Measurements from ENCODE around the gene RNF212. TPM values are rescaled to one million over a fixed set of nuclear protein-coding genes. Genes with fewer than 3 reads are reported as not detected.

RNF212 gene
- total and polyA plus RNA-seq, 2 donors (not counting 3 experiments of a cell fraction or from before 2014, with no cell fraction given): 2.3 to 2.8 TPM

- H3K9me3 ChIP-seq (replicated peaks; ENCODE audit: control insufficient read depth, insufficient read depth, low read length): no peaks in the 10 kb centered on the region
- FAIRE-seq (peak; percentile 99), DNase-seq (ENCODE audit: low read depth, low spot score) (peak; percentile 98)
- H3K36me3 ChIP-seq (ENCODE audit: control insufficient read depth in 2 of 2, extremely low read depth in 1 of 2, insufficient read depth in 2 of 2, low read length in 2 of 2): no peaks in the 10 kb centered on the region
- H3K27me3 ChIP-seq (ENCODE audit: control insufficient read depth in 2 of 2, insufficient read depth in 2 of 2, low read length in 2 of 2): no peaks in the 10 kb centered on the region
- H4K20me1 ChIP-seq (replicated peaks; ENCODE audit: control insufficient read depth, extremely low read depth, insufficient read depth, low read length): no peaks in the 10 kb centered on the region
- TF ChIP-seq POLR2A (IDR thresholded peaks at IDR 0.05; ENCODE audit: low read depth, low read length) (peak; percentile 62), JUN (IDR thresholded peaks at IDR 0.05; ENCODE audit: borderline replicate concordance, insufficient read depth, insufficient read length, low read depth) (peak; percentile 99), MYC (IDR thresholded peaks at IDR 0.05; ENCODE audit: low read depth, low read length) (peak; percentile 72), MAX (IDR thresholded peaks at IDR 0.05; ENCODE audit: insufficient read depth, insufficient read length) (peak; percentile 83), CTCF (IDR thresholded peaks at IDR 0.05; ENCODE audit: extremely low read depth in 1 of 2, insufficient read depth in 1 of 2, low read depth in 1 of 2, low read length in 2 of 2) (no peak), FOS (IDR thresholded peaks at IDR 0.05; ENCODE audit: borderline replicate concordance, insufficient read depth, low read length) (peak; percentile 100), GATA2 (IDR thresholded peaks at IDR 0.05; ENCODE audit: insufficient read depth, insufficient read length, low read depth, low read length) (no peak), POLR2AphosphoS5 (IDR thresholded peaks at IDR 0.05; ENCODE audit: insufficient read depth, low read depth, low read length) (peak; percentile 96), EZH2 (IDR thresholded peaks at IDR 0.05; ENCODE audit: borderline replicate concordance, low read depth, low read length, severe bottlenecking) (no peak)
- H3K27ac ChIP-seq (ENCODE audit: insufficient read depth, low read depth, low read length): peak overlapping the region; percentile 85
- H3K4me2 ChIP-seq (ENCODE audit: insufficient read depth, low read length): peak overlapping the region; percentile 13
- ChIA-PET POLR2A (interaction anchor here (0.5 kb wide), 1 partner anchor 109 kb away, joined by 19 read pairs; no protein-coding TSS in a partner anchor), CTCF (interaction anchor here (1.2 to 1.9 kb wide), 3 partner anchors 10 to 190 kb away, joined by 3 to 11 read pairs (median 4); no protein-coding TSS in a partner anchor)
- H3K4me3 ChIP-seq (replicated peaks in 1 of 3; ENCODE audit: insufficient read depth in 1 of 3, low read depth in 1 of 3, low read length in 3 of 3): no peak overlapping the region
- H3K79me2 ChIP-seq (ENCODE audit: control insufficient read depth, insufficient read depth, low read length): no peaks in the 10 kb centered on the region
- peak overlapping the region; percentile 54 for H3K9ac ChIP-seq (replicated peaks; ENCODE audit: extremely low read depth, insufficient read depth, low read length)
- peaks cover 30% of the 10 kb centered on the region for H3K4me1 ChIP-seq (ENCODE audit: control insufficient read depth, extremely low read depth, insufficient read depth, low read length)
- TSS peak; percentile 94 for BruUV-seq (replicated peaks)
- dilution Hi-C loops (cut with MboI; ENCODE audit: extremely low pct_ligation_motif_present, low sequenced_read_pairs) (no loop called here), intact Hi-C loops (cut with micrococcal nuclease) (loop anchor here (1.0 to 2.0 kb wide), 2 partner anchors 32 to 111 kb away; partner anchors contain the start of genes GAK and TMEM175)
- no peaks in the 10 kb centered on the region for H3K9me1 ChIP-seq (replicated peaks; ENCODE audit: control insufficient read depth, extremely low read depth, insufficient read depth, low read length)
- peak overlapping the region; percentile 27 for H2AFZ ChIP-seq (ENCODE audit: low read depth, low read length)
Measured at GRCh38 chr4:1043651-1044468, 69.5 kb downstream of the RNF212 start.
